ENCODE measurements around the gene CFAP251.

DNA sequence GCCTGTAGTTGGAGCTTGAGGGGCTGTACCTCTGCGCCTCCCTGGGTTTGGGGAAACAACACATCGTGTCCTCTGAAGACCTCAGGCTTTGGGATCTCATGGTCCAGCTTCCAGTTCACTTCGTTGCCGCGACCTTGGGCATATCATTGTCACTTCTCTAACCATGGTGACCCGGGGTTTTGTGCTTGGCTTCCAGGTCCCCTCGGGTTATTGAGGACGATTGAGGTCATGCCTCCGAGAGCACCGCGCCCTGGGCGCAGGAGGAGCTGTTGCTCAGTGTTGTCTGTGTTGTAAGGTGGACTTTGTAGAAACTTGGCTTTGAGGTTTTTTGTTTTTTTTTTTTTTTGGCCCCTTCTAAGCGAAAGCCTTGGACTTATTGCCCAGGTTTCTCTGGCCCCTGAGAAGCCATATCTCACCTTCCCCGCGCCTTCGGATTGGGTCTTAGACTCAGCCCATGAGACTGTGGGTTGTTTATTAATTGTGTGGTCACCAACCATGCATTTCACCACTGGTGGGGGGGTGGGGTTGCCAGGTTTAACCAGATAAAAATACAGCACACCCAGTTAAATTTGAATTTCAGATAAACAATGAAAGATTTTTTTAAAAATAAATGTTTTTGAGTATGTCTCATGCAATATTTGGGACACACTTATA is 105.9 kb downstream of the CFAP251 start:
- no peak for TF ChIP-seq POLR2AphosphoS5 (IDR thresholded peaks at IDR 0.05)
- no peak for TF ChIP-seq CTCF (IDR thresholded peaks at IDR 0.05)

Measured in transverse colon (tissue), 4 donors.